ENCODE data around the gene KPNA3.

- no peak for TF ChIP-seq TCF7L2 (IDR thresholded peaks at IDR 0.05; ENCODE audit: low read depth, low read length)
- TF ChIP-seq, protein P1, sequence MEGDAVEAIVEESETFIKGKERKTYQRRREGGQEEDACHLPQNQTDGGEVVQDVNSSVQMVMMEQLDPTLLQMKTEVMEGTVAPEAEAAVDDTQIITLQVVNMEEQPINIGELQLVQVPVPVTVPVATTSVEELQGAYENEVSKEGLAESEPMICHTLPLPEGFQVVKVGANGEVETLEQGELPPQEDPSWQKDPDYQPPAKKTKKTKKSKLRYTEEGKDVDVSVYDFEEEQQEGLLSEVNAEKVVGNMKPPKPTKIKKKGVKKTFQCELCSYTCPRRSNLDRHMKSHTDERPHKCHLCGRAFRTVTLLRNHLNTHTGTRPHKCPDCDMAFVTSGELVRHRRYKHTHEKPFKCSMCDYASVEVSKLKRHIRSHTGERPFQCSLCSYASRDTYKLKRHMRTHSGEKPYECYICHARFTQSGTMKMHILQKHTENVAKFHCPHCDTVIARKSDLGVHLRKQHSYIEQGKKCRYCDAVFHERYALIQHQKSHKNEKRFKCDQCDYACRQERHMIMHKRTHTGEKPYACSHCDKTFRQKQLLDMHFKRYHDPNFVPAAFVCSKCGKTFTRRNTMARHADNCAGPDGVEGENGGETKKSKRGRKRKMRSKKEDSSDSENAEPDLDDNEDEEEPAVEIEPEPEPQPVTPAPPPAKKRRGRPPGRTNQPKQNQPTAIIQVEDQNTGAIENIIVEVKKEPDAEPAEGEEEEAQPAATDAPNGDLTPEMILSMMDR (IDR thresholded peaks at IDR 0.05): no peak
- TF ChIP-seq SIN3A (IDR thresholded peaks at IDR 0.05; ENCODE audit: borderline replicate concordance, insufficient read depth, low read depth, low read length): no peak
These were observed 38.2 kb upstream of the KPNA3 start for GRCh38 chr13:49830721-49831120.

Measured in Panc1 (cell line).